H54 (cell line): ENCODE measurements around the gene CATSPERB.

Source experiments
- DNase-seq: peaks from one replicate; pipeline ENCODE4 v3.0.0; 2011; ENCODE audit warnings: low spot score, mixed read lengths; ENCODE audit not compliant: insufficient read length
- FAIRE-seq: peaks from 3 replicates; lab custom pipeline; 2011; peaks lifted over from hg19 to GRCh38; lab: Jason Lieb, UNC
- POLR2A ChIP-seq: IDR thresholded peaks from 2 replicates; pipeline ENCODE4 v1.6.1; 2011; ENCODE audit warnings: low read depth, mild to moderate bottlenecking, low read length

The CATSPERB gene

GRCh38 chr14:91533623-91534022 lies 198.3 kb downstream of the CATSPERB start:
- TF ChIP-seq POLR2A, result no peak
- no peak for DNase-seq
- no peak for FAIRE-seq
